Measurements from ENCODE around the gene RMC1.

RMC1 gene

GRCh38 chr18:23578891-23579653 is 75.8 kb downstream of the RMC1 start:
- DNase-seq (ENCODE audit: insufficient read length) (no peak), FAIRE-seq (no peak)
- no peak for TF ChIP-seq POLR2A (IDR thresholded peaks at IDR 0.05; ENCODE audit: low read depth, low read length)
- TF ChIP-seq TAF1 (IDR thresholded peaks at IDR 0.05; ENCODE audit: borderline replicate concordance, low read depth, low read length), result no peak
- TF ChIP-seq POLR2AphosphoS5 (IDR thresholded peaks at IDR 0.05; ENCODE audit: low read depth, low read length), result no peak

GRCh38 chr18:23580677-23581367 is 77.5 kb downstream of the RMC1 start:
- DNase-seq (ENCODE audit: insufficient read length) (no peak), FAIRE-seq (no peak)
- TF ChIP-seq POLR2A (IDR thresholded peaks at IDR 0.05; ENCODE audit: low read depth, low read length), result no peak
- no peak for TF ChIP-seq TAF1 (IDR thresholded peaks at IDR 0.05; ENCODE audit: borderline replicate concordance, low read depth, low read length)
- TF ChIP-seq POLR2AphosphoS5 (IDR thresholded peaks at IDR 0.05; ENCODE audit: low read depth, low read length), result no peak

Data from GM12892 (cell line).